ENCODE measurements around the gene SEC24D. TPM values are rescaled to one million over a fixed set of nuclear protein-coding genes. Genes with fewer than 3 reads are reported as not detected.

Gene SEC24D
- total and polyA plus RNA-seq, 12 donors: 6.1 to 24.4 (median 12.1) TPM

- Histone ChIP-seq H3K4me3 (no peak overlapping the region), H3K36me3 (peaks cover 0 to 100% (median 56%) of the 10 kb centered on the region in 9 donors), H3K27me3 (no peaks in the 10 kb centered on the region), H3K27ac (no peak overlapping the region), H3K4me1 (peaks cover 0 to 6% (median 0%) of the 10 kb centered on the region in 9 donors), H3K9me3 (no peaks in the 10 kb centered on the region)
- DNase-seq: no peak
- intact Hi-C loops (cut with DNase I): no loop called here
- TF ChIP-seq CTCF (IDR thresholded peaks at IDR 0.05): no peak
- ATAC-seq: no peak
- 91 to 93% methylated on average over 6 of the region's 6 CpGs for WGBS, 2 donors
Observed at GRCh38 chr4:118729287-118730286, 106.3 kb downstream of the SEC24D start.

GRCh38 chr4:118727360-118727759 is 108.6 kb downstream of the SEC24D start:
- Histone ChIP-seq H3K4me3 (no peak overlapping the region), H3K36me3 (peaks cover 0 to 100% (median 69%) of the 10 kb centered on the region in 9 donors), H3K27me3 (no peaks in the 10 kb centered on the region), H3K4me1 (no peaks in the 10 kb centered on the region), H3K27ac (no peak overlapping the region), H3K9me3 (no peaks in the 10 kb centered on the region)
- no peak for DNase-seq
- WGBS, 2 donors: 68 to 79% methylated on average over 1 of the region's 1 CpG
- no peak for ATAC-seq
- no peak for TF ChIP-seq CTCF (IDR thresholded peaks at IDR 0.05)
- intact Hi-C loops (cut with DNase I): no loop called here

- H3K9me3 ChIP-seq: no peaks in the 10 kb centered on the region
- H3K27me3 ChIP-seq: no peaks in the 10 kb centered on the region
- WGBS, 2 donors: 82 to 95% methylated on average over 3 of the region's 3 CpGs
- no peaks in the 10 kb centered on the region for H3K4me1 ChIP-seq
- no peak for ATAC-seq
- no peak overlapping the region for H3K27ac ChIP-seq
- DNase-seq: no peak
- no peak for TF ChIP-seq CTCF (IDR thresholded peaks at IDR 0.05)
- intact Hi-C loops (cut with DNase I): no loop called here
- H3K36me3 ChIP-seq: peaks cover 0 to 97% (median 45%) of the 10 kb centered on the region in 9 donors
- H3K4me3 ChIP-seq: no peak overlapping the region
Observed at GRCh38 chr4:118723369-118723768, 112.6 kb downstream of the SEC24D start.

GRCh38 chr4:118721752-118722151 is 114.2 kb downstream of the SEC24D start:
- DNase-seq (no peak), ATAC-seq (no peak)
- H3K27me3 ChIP-seq: no peaks in the 10 kb centered on the region
- H3K4me1 ChIP-seq: no peaks in the 10 kb centered on the region
- H3K9me3 ChIP-seq: no peaks in the 10 kb centered on the region
- H3K4me3 ChIP-seq: no peak overlapping the region
- 96 to 98% methylated on average over 1 of the region's 1 CpG for WGBS, 2 donors
- TF ChIP-seq CTCF (IDR thresholded peaks at IDR 0.05): no peak
- H3K27ac ChIP-seq: no peak overlapping the region
- peaks cover 0 to 94% (median 32%) of the 10 kb centered on the region in 9 donors for H3K36me3 ChIP-seq
- intact Hi-C loops (cut with DNase I): no loop called here
